Measurements from ENCODE around the gene LRMDA.

DNA sequence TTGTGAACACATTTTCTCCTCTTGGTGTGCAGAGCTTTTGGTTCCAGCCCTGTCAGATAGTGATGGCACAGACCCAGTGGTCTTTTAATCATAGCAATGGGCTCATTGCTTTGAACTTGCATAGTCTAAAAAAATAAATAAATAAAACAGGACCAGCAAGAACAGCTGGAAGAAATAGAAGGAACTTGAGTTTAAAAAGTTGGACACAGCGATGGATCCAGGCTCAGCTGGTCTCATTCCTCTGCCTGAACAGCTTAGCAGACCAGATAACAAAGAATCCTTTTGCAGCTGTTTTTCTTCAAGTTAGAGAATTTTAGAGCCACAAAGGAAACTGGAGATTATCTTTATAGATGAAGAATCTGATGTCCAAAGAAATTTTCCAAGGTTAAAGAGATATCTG, 1005.6 kb downstream of the LRMDA start:
- TF ChIP-seq CTCF (IDR thresholded peaks at IDR 0.05; ENCODE audit: insufficient read depth, low read length, poor library complexity, severe bottlenecking), result no peak
- TF ChIP-seq EZH2phosphoT487 (conservative IDR thresholded peaks at IDR 0.05; ENCODE audit: low read length), result no peak

All from SU-DHL-6 (cell line).